Endothelial cell of umbilical vein (primary cell): Measurements from ENCODE around the gene FYTTD1. TPM values are rescaled to one million over a fixed set of nuclear protein-coding genes. Genes with fewer than 3 reads are reported as not detected.

Experiments used
- BruUV-seq: library from RNA; stranded (reverse); fragments of 400-500 nt; replicated peaks from 2 replicates; lab custom pipeline; 2021; lab: Mats Ljungman, UMichigan
- CTCF ChIA-PET: fragments of 300-600, 350-600 bp; sonication (Branson Sonifier 250); formaldehyde crosslinking; loops from one replicate; lab custom pipeline; 2021; ENCODE audit warnings: antibody characterized with exemption, inconsistent platforms; lab: Charles Lee
- POLR2A ChIA-PET: fragments of 300-600, 350-600 bp; sonication (Branson Sonifier 250); formaldehyde crosslinking; loops from one replicate; lab custom pipeline; 2021; ENCODE audit warnings: antibody characterized with exemption, inconsistent platforms; lab: Charles Lee
- DNase-seq: peaks from one replicate; pipeline ENCODE4 v3.0.0-alpha.2; 2011; ENCODE audit warnings: low read depth, low spot score
- FAIRE-seq: peaks from 2 replicates; lab custom pipeline; 2011; peaks lifted over from hg19 to GRCh38; lab: Jason Lieb, UNC
- H2AFZ ChIP-seq: 2 replicates; pipeline ENCODE4 v1.6.0; 2012; ENCODE audit warnings: low read depth, low read length, control low read depth, inconsistent platforms
- H3K27ac ChIP-seq: 2 replicates; pipeline ENCODE4 v1.5.1; 2011; ENCODE audit warnings: low read depth, mild to moderate bottlenecking, control low read depth, low read length, moderate library complexity; ENCODE audit not compliant: insufficient read depth
- H3K27me3 ChIP-seq, 2 experiments: 2 replicates each; pipeline versions ENCODE4 v1.6.0 to v1.6.1; 2011; ENCODE audit warnings: low read length in 2 of 2, mixed read lengths in 1 of 2; ENCODE audit not compliant: control insufficient read depth in 2 of 2, insufficient read depth in 2 of 2
- H3K36me3 ChIP-seq, 2 experiments: 2 replicates in 1 of 2; 3 replicates in 1 of 2; pipeline ENCODE4 v1.5.1; 2011; ENCODE audit warnings: low read length in 2 of 2, mild to moderate bottlenecking in 1 of 2, moderate library complexity in 1 of 2; ENCODE audit not compliant: control insufficient read depth in 2 of 2, insufficient read depth in 2 of 2; ENCODE audit errors: extremely low read depth in 1 of 2
- H3K4me1 ChIP-seq: 3 replicates; pipeline ENCODE4 v1.5.1; 2011; ENCODE audit warnings: mild to moderate bottlenecking, low read length; ENCODE audit not compliant: control insufficient read depth, insufficient read depth; ENCODE audit errors: extremely low read depth
- H3K4me2 ChIP-seq: 2 replicates; pipeline ENCODE4 v1.6.1; 2011; ENCODE audit warnings: low read length, control low read depth, mixed read lengths; ENCODE audit not compliant: insufficient read depth
- H3K4me3 ChIP-seq, 3 experiments: fragments of 200-600 bp in 1 of 3; sonication (generic), shearing (Covaris generic) in 1 of 3; replicated peaks in 1 of 3; 2 replicates each; pipeline ENCODE4 v1.5.1; 2011 to 2016; ENCODE audit warnings: control low read depth in 3 of 3, low read length in 3 of 3, mild to moderate bottlenecking in 2 of 3, inconsistent platforms in 1 of 3, low read depth in 1 of 3, moderate library complexity in 1 of 3; ENCODE audit not compliant: insufficient read depth in 1 of 3
- H3K79me2 ChIP-seq: 2 replicates; pipeline ENCODE4 v1.6.0; 2012; ENCODE audit warnings: low read length, inconsistent platforms; ENCODE audit not compliant: control insufficient read depth, insufficient read depth
- H3K9ac ChIP-seq: replicated peaks from 2 replicates; pipeline ENCODE3; 2011; ENCODE audit warnings: low read length, control low read depth; ENCODE audit not compliant: insufficient read depth; ENCODE audit errors: extremely low read depth
- H3K9me1 ChIP-seq: replicated peaks from 3 replicates; pipeline ENCODE4 v1.6.0; 2011; ENCODE audit warnings: mild to moderate bottlenecking, low read length; ENCODE audit not compliant: control insufficient read depth, insufficient read depth; ENCODE audit errors: extremely low read depth
- H3K9me3 ChIP-seq: replicated peaks from 2 replicates; pipeline ENCODE4 v1.5.1; 2012; ENCODE audit warnings: low read length, inconsistent platforms; ENCODE audit not compliant: control insufficient read depth, insufficient read depth
- H4K20me1 ChIP-seq: replicated peaks from 2 replicates; pipeline ENCODE3; 2011; ENCODE audit warnings: mild to moderate bottlenecking, low read length; ENCODE audit not compliant: control insufficient read depth, insufficient read depth; ENCODE audit errors: extremely low read depth
- CTCF ChIP-seq, 2 donors: IDR thresholded peaks; 1 replicate in 1 of 2; 2 replicates in 1 of 2; pipeline ENCODE4 v1.5.1; 2011; ENCODE audit warnings: low read length in 2 of 2, mild to moderate bottlenecking in 2 of 2, moderate library complexity in 2 of 2, control low read depth in 1 of 2, inconsistent platforms in 1 of 2, low read depth in 1 of 2; ENCODE audit not compliant: insufficient read depth in 1 of 2; ENCODE audit errors: extremely low read depth in 1 of 2
- EZH2 ChIP-seq: IDR thresholded peaks from 2 replicates; pipeline ENCODE4 v1.6.1; 2012; ENCODE audit warnings: borderline replicate concordance, low read depth, mild to moderate bottlenecking, moderate library complexity, low read length, inconsistent platforms; ENCODE audit not compliant: severe bottlenecking
- FOS ChIP-seq: IDR thresholded peaks from 2 replicates; pipeline ENCODE4 v1.6.1; 2011; ENCODE audit warnings: mild to moderate bottlenecking, low read length, moderate library complexity, borderline replicate concordance; ENCODE audit not compliant: insufficient read depth
- GATA2 ChIP-seq: IDR thresholded peaks from 2 replicates; pipeline ENCODE4 v1.7.0; 2011; ENCODE audit warnings: low read depth, mild to moderate bottlenecking, moderate library complexity, mixed read lengths, low read length; ENCODE audit not compliant: insufficient read length, insufficient read depth
- JUN ChIP-seq: IDR thresholded peaks from 2 replicates; pipeline ENCODE4 v1.6.1; 2011; ENCODE audit warnings: borderline replicate concordance, low read depth; ENCODE audit not compliant: insufficient read length, insufficient read depth
- MYC ChIP-seq: IDR thresholded peaks from one replicate; pipeline ENCODE4 v1.6.1; 2011; ENCODE audit warnings: mild to moderate bottlenecking, low read depth, low read length
- POLR2AphosphoS5 ChIP-seq: IDR thresholded peaks from 2 replicates; pipeline ENCODE4 v1.6.1; 2012; ENCODE audit warnings: low read depth, mild to moderate bottlenecking, control low read depth, low read length, moderate library complexity; ENCODE audit not compliant: insufficient read depth
- dilution Hi-C: fragments of 300-500 bp; cut with MboI; formaldehyde crosslinking; loops from one replicate; pipeline ENCODE4 v1.15.0; 2019; ENCODE audit warnings: low sequenced_read_pairs; ENCODE audit not compliant: extremely low pct_ligation_motif_present
- intact Hi-C: fragments of 100-400 bp; cut with micrococcal nuclease; formaldehyde crosslinking; loops from one replicate; pipeline ENCODE4 v1.10.0; 2022
- polyA plus RNA-seq, 4 experiments: library from polyadenylated mRNA; depleted of rRNA in 3 of 4; stranded (reverse) in 3 of 4; unstranded in 1 of 4; fragments of >200 nt; gene quantifications; 2 replicates each; pipeline versions ENCODE4 v1.2.1 to v1.2.3, GENCODE V29; 2011 to 2012; ENCODE audit warnings: missing spikeins in 1 of 4
- total RNA-seq: library from RNA; stranded (reverse); gene quantifications from 2 replicates; pipeline ENCODE4 v1.2.3, GENCODE V29; 2021

Gene FYTTD1
- total and polyA plus RNA-seq, 2 donors (not counting 3 experiments of a cell fraction or from before 2014, with no cell fraction given), result 8.9 to 52.3 TPM

DNA sequence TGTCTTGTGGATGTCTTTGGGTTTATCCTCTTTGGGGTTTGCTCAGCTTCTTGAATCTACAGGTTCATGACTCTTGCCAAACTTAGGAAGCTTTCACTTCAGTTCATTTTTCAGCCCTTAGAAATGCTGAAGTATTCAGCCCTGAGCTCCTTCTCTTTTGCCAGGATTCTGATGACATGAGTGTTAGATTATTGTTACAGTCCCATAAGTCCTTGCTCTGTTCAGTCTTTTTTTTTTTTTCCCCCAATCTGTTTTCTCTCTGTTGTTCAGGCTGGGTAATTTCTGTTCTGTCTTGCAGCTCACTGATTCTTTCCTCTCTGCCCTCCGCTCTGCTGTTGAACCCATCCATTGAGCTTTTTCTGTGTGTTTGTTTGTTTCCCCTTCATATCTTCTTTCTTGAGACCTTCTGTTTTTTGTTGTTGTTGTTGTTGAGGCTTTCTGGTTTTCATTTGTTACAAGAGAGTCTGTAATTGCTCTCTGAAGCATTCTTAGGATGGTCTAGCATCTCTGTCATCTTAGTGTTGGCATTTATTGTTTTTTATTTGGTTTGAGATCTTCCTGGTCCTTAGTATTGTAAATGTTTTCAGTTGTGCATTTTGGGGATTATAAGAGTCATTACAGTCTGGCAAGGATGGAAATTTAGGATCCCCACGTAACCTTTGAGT, 59.8 kb downstream of the FYTTD1 start:
- dilution Hi-C loops (no loop called here), intact Hi-C loops (no loop called here)
- DNase-seq, result no peak
- CTCF ChIA-PET, result interaction anchor here (1.0 to 1.4 kb wide), 2 partner anchors 8 to 14 kb away, joined by 4 to 5 read pairs; no protein-coding TSS in a partner anchor
- Histone ChIP-seq H3K4me2 (no peak overlapping the region), H3K4me1 (no peaks in the 10 kb centered on the region), H3K9ac (no peak overlapping the region), H3K36me3 (no peaks in the 10 kb centered on the region), H3K79me2 (peaks cover 80% of the 10 kb centered on the region), H3K4me3 (no peak overlapping the region), H2AFZ (no peak overlapping the region), H3K9me1 (no peaks in the 10 kb centered on the region), H3K27me3 (no peaks in the 10 kb centered on the region), H3K9me3 (no peaks in the 10 kb centered on the region), H4K20me1 (peaks cover 4% of the 10 kb centered on the region), H3K27ac (no peak overlapping the region)
- FAIRE-seq, result no peak
- no TSS peak for BruUV-seq
- POLR2A ChIA-PET, result interaction anchor here (0.6 kb wide), 1 partner anchor 17 kb away, joined by 3 read pairs; no protein-coding TSS in a partner anchor
- TF ChIP-seq GATA2 (no peak), POLR2AphosphoS5 (no peak), CTCF (IDR thresholded peaks at IDR 0.05; ENCODE audit: extremely low read depth in 1 of 2, insufficient read depth in 1 of 2, low read depth in 1 of 2, low read length in 2 of 2) (no peak), JUN (no peak), EZH2 (no peak), FOS (no peak), MYC (no peak)
